Hematopoietic multipotent progenitor cell treated with erythropoietin and hydrocortisone succinate and interleukin-3 and kit ligand, for 6 days (in vitro differentiated cells): ENCODE measurements around the gene IZUMO1.
"Not testable (repeated sequence)": the region's sequence is repeated elsewhere in the genome, so short reads cannot be mapped to it uniquely, and the experiment has no call there.

Experiments
- DNase-seq: peaks from one replicate; pipeline ENCODE4 v3.0.0-alpha.2; 2015

IZUMO1 gene

DNA sequence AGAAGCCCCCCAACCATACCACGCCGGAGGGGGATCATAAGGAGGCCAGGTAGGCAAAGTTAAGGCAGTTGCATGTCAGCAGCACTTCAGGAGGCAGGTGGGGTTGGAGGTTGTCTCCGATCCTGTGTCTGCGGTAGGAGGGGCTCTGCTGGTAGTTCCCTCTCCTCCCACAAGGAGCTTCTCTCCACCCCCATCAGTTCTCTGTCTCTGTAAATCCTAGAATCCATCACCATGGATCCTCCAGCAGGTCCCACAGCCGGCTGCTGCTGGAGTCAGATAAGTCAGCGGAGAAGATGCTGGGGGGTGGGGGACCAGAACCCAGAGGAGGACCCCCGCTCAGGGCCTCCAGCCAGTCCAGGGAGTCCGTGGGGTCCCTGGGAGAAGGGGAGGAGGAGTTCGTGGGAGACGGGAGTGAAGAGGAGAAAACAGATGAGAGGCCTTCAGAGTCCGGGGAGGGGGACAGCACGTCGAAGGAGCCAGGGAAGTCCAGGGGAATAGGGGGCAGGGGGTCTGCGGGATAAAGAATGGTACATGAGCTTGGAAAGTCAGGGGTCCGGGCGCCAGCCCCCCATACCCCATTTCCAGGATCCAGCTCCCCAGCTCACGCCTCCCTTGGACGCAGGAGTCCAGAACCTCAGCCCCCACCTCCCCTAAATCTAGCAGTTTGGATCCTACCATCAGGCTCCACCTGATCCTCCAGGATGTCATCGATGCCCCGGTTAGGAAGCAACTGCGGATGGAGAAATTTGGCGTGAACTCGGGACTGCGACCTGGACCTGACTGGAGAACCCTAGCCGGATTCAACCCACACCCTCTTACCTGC, 33.5 kb downstream of the IZUMO1 start:
- DNase-seq, result peak; percentile 58

DNA sequence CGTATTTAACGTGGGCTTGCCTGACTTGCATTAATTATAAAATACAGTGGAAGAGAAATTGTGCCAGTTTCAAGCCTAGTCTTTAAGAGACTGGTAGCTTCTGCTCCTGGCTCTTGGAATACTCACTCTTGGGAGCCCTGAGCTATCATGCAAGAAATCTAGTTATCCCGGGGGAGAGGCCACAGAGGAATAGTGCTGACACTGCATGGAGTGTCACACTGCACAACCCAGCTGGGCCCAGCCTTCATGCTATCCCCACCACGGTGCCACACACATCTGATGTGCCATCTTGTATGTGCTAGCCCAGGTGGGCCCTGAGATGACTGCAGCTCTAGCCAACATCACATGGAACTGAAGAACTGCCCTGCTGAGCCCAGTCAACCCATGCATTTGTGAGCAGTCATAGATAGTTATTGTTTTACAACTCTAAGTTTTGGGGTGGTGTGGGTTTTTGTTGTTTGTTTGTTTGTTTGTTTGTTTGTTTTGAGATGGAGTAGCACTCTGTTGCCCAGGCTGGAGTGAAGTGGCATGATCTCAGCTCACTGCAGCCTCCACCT, 35.5 kb downstream of the IZUMO1 start:
- DNase-seq, result no peak

DNA sequence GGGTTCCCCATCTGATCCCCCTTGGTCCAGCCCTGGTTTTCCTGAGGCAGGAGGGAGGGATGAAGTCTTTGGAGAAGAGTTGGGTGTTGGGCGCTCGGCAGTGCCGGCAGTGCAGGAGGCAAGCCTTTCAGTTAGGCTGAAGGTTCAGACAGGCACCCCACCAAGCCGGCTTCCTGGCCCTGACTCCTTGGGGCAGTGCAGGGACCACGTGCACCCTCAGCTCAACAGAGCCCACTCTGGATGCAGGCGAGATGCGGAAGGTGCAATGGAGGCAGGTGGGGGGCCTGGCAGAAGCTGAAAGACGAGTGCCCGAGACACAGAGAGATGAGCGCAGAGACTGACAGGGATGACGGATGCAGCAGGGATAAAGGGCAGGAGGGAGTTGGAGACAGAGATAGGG, 38.2 kb downstream of the IZUMO1 start:
- DNase-seq, result no peak

DNA sequence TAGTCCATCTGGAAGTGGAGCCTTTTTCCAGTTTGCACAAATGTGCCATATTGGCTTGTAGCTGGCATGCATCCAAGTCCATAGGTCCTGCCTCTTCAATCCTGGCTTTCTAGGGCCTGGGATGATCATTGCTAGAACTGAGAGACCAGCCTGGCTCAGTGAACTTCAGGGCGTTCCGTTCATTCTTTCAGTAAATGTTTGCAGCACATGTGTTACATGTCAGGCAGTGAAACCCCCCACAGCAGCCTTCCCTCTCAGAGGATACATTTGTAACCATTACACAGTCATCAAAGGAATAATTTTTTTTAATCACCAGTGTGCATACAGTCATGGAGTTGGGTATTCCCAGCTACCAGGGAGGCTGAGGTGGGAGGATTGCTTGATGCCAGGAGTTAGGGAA, 41.3 kb downstream of the IZUMO1 start:
- DNase-seq, result no peak

DNA sequence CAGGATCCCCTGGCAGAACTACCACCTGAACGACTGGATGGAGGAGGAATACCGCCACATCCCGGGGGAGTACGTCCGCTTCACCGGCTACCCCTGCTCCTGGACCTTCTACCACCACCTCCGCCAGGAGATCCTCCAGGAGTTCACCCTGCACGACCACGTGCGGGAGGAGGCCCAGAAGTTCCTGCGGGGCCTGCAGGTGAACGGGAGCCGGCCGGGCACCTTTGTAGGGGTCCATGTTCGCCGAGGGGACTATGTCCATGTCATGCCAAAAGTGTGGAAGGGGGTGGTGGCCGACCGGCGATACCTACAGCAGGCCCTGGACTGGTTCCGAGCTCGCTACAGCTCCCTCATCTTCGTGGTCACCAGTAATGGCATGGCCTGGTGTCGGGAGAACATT, 43.4 kb downstream of the IZUMO1 start:
- no peak for DNase-seq

DNA sequence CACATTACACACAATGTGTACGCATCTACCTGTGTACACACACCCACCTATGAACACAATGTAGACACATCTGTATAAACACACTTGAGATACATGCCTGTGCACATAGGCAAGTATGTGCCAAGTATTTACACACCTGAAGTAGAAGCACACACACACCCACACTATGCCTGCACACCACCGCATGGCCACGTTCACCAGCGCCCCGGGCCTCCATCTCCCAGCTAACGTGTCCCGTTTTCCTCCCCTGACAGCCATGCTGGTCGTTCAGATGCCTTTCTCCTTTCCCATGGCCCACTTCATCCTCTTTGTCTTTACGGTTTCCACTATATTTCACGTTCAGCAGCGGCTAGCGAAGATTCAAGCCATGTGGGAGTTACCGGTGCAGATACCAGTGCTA, 44.0 kb downstream of the IZUMO1 start:
- no peak for DNase-seq

DNA sequence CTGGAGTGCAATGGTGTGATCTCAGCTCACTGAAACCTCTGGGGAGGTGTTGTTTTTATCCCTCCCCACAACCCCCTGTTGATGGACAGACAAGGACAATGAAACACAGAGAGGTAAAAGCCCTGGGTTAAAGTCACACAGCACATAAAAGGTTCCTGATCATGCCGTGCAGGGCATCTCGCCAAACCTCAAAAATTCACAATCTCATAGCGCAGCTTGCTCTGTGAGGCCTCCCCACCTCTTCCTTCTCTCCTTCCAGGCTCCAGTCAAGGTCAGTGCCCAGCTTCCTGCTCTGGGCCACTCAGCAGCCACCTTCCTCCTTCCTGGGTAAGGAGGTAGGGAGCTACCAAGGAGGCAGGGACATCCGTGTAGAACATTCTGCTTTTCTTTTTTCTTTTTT, 48.7 kb downstream of the IZUMO1 start:
- DNase-seq, result peak; percentile 91

DNA sequence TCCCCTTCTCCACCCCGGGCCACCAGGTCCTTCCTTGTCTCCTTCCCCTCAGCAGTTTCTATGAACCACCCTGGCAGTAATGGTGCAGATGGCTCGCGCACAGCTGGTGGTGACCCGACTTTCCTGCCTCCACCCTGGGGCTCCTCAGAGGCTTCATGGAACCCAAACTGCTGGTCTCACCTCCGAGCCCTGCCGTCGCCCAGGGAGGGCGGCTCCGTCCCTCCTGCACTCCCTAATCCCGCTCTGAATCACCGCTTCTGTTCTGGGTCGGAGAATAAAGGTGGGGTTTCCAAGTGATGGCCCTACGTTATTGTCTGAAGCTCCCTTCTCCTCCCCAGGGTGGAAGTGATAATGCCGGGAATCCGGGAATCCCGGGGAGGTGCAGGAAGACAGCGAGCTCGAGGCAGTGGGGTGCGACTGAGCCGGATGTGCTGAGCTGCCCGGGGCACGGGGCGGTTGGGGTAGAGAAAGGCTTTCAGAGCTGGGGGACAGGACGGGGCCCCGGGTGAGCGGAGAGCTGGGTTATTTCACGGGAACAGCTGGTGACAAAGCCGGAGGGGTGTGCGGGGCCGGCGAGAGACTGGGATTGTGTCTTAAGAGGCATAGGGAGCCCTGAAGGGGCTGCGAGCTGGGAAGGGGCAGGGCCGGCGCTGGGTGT, 50.2 kb downstream of the IZUMO1 start:
- no peak for DNase-seq

DNA sequence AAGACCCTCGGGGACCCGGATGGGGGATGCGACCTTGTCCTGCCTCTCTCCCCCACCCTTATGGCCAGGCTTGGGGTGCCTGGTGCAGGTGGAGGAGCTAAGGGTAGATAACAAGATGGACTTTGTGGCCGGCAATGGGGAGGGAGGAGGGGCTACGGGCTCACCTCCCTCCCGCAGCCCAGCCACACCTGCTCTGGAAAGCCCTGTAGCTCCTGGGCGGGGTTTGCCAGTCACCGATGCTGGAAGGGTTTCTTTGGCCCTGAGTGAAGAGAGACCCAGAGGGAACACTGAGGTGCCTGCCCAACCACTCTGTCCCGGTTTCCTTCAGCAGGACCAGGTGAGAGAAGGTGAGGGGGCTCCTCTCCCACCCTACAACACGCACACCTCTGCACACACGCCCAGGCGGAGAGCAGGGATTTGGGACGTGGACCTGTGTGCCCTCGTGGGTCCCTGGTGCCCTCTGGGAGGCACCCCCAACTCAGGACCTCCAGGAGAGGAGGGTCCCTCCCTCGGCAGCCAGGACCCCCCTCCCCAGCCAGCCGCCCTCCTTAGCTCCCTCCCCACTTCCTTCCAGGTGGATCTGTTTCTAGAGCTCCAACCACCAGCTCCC, 50.9 kb downstream of the IZUMO1 start, which contains the start of gene FUT2:
TSS of gene FUT2 (plus strand) at position 229 of the 610 bp plus-strand sequence. CDS start 6,986 bp downstream, outside the sequence.
- DNase-seq, result no peak

DNA sequence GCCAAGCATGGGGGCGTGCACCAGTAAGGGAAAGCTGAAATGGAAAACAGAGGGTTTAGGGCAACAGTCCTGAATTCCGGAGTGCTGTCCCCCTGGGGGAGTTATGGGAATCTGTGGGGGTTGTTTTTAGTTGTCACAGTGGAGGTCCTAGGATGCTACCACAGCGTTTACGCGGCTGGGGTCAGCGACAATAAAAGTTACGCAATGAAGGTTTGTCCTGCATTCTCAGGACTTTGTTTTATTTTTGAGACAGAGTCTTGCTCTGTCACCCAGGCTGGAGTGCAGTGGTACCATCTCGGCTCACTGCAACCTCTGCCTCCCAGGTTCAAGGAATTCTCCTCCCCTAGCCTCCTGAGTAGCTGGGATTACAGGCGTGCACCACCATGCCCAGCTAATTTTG, 53.1 kb downstream of the IZUMO1 start:
- DNase-seq, result not testable (repeated sequence)
